Spleen (tissue), 7 donors: ENCODE data around the gene GRK6.

Experiments
- POLR2A ChIP-seq, 3 donors: fragments of 450-650 bp; IDR thresholded peaks; one replicate each; pipeline ENCODE4 v1.5.1; 2017; ENCODE audit warnings: antibody characterized with exemption in 3 of 3, mild to moderate bottlenecking in 1 of 3
- POLR2AphosphoS5 ChIP-seq, 3 donors: sonication (generic); formaldehyde crosslinking; IDR thresholded peaks; one replicate each; pipeline ENCODE4 v1.5.1; 2017; ENCODE audit warnings: antibody characterized with exemption in 3 of 3
- TF ChIP-seq, protein P1 (sequence below), 11 experiments: fragments of 200-600 bp in 7 of 11; fragments of 450-650 bp in 4 of 11; sonication (generic) in 4 of 11; IDR thresholded peaks in 8 of 11; conservative IDR thresholded peaks in 3 of 11; 1 replicate in 7 of 11; 2 replicates in 4 of 11; pipeline versions ENCODE4 v1.4.0 to v1.8.0; 2016 to 2021; ENCODE audit warnings: antibody characterized with exemption in 11 of 11, inconsistent platforms in 4 of 11, mild to moderate bottlenecking in 1 of 11
- donor health status: DM: no; HTN: no; CAD: no; lungs with moderate emphysema.
- donor health status: DM: no; HTN: no; CAD: no.
- donor health status: DM: no; HTN: no; CAD: no.

- TF ChIP-seq, protein P1, sequence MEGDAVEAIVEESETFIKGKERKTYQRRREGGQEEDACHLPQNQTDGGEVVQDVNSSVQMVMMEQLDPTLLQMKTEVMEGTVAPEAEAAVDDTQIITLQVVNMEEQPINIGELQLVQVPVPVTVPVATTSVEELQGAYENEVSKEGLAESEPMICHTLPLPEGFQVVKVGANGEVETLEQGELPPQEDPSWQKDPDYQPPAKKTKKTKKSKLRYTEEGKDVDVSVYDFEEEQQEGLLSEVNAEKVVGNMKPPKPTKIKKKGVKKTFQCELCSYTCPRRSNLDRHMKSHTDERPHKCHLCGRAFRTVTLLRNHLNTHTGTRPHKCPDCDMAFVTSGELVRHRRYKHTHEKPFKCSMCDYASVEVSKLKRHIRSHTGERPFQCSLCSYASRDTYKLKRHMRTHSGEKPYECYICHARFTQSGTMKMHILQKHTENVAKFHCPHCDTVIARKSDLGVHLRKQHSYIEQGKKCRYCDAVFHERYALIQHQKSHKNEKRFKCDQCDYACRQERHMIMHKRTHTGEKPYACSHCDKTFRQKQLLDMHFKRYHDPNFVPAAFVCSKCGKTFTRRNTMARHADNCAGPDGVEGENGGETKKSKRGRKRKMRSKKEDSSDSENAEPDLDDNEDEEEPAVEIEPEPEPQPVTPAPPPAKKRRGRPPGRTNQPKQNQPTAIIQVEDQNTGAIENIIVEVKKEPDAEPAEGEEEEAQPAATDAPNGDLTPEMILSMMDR (IDR thresholded peaks at IDR 0.05 in 8 of 11, conservative IDR thresholded peaks at IDR 0.05 in 3 of 11): peak in 2 of 11 experiments; percentile 13 to 26
- TF ChIP-seq POLR2AphosphoS5 (IDR thresholded peaks at IDR 0.05) (peak; percentile 76 to 83 (median 83)), POLR2A (IDR thresholded peaks at IDR 0.05) (peak in 1 of 3 donors; percentile 46)
Observed at GRCh38 chr5:177429248-177430040, 3.0 kb downstream of the GRK6 start.
